HG03280 (cell line): ENCODE results near the gene PCGF3.
"Not testable (repeated sequence)": the region's sequence is repeated elsewhere in the genome, so short reads cannot be mapped to it uniquely, and the experiment has no call there.

Experiments used
- ATAC-seq: cut with Tn5 transposase; IDR thresholded peaks from one replicate; pipeline ENCODE4 v1.9.1; 2021; ENCODE audit warnings: mild to moderate bottlenecking, moderate library complexity; ENCODE audit not compliant: unreplicated experiment

The PCGF3 gene

GRCh38 chr4:667545-667925 lies 38.1 kb upstream of the PCGF3 start:
- ATAC-seq = no peak

DNA sequence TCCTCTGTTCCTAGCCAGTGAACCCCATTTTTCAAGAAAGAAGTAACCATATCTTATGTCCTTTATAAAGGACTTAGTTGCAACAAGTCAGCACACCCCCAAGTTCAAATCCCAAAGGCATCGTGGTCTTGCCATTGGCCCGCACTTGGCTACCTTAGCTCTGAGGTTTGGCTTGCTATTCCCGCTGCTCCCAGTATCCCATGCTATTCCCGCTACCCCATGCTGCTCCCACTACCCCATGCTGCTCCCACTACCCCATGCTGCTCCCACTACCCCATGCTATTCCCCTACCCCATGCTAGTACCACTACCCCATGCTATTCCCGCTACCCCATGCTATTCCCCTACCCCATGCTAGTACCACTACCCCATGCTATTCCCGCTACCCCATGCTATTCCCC lies 37.4 kb upstream of the PCGF3 start:
- not testable (repeated sequence) for ATAC-seq

- not testable (repeated sequence) for ATAC-seq
Observed at GRCh38 chr4:669806-670559, 35.6 kb upstream of the PCGF3 start.

DNA sequence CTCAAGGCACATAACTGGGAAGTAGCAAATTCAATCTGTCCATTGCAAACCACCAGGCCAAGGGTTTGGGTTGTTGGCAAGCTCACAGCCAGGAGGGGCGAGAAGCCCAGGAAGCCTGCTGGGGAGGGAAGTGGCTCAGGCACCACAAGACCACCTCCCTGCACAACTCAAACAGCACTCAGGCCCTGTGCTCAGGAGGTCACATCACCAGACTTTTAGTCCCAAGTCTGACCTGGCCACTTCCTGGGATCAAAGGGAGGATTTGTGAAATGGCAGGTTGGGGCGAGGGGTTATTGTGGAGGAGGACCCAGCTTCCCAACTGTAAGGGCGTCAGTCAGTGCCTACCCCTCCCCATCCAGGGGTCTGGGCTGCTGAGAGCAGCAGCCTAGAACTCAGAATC lies 33.9 kb upstream of the PCGF3 start:
- no peak for ATAC-seq

GRCh38 chr4:673349-674091 lies 32.1 kb upstream of the PCGF3 start:
- ATAC-seq = no peak

- ATAC-seq = peak; percentile 74
Observed at GRCh38 chr4:674172-675035, 31.2 kb upstream of the PCGF3 start, which contains the start of the genes ATP5ME and MYL5. Gene ATP5ME (minus strand): TSS chr4:674276. CDS start chr4:674247, 29 bp downstream. Gene MYL5 (plus strand): TSS chr4:674542. CDS start chr4:678027, 3,485 bp downstream.

GRCh38 chr4:675036-675882 lies 30.4 kb upstream of the PCGF3 start:
- ATAC-seq = peak; percentile 0

GRCh38 chr4:675980-676870 lies 29.4 kb upstream of the PCGF3 start:
- peak; percentile 25 for ATAC-seq

DNA sequence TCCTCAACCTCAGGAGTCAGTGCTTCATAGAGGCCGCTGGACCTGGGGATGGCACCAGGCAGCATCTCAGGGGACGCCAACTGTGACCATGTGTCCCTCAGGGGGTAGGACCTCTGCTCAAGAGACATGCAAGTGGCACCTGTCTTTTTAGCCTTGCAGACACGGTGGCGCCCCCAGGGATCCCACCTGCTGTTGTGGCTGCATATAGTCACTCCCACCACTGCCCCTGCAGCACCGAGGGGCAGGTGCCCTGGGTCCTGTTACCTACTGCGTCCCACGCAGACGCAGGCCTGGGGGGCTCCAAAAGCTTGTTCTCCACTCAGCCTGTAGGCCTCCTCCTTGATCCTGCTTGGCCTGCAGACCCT lies 28.8 kb upstream of the PCGF3 start:
- ATAC-seq = no peak

DNA sequence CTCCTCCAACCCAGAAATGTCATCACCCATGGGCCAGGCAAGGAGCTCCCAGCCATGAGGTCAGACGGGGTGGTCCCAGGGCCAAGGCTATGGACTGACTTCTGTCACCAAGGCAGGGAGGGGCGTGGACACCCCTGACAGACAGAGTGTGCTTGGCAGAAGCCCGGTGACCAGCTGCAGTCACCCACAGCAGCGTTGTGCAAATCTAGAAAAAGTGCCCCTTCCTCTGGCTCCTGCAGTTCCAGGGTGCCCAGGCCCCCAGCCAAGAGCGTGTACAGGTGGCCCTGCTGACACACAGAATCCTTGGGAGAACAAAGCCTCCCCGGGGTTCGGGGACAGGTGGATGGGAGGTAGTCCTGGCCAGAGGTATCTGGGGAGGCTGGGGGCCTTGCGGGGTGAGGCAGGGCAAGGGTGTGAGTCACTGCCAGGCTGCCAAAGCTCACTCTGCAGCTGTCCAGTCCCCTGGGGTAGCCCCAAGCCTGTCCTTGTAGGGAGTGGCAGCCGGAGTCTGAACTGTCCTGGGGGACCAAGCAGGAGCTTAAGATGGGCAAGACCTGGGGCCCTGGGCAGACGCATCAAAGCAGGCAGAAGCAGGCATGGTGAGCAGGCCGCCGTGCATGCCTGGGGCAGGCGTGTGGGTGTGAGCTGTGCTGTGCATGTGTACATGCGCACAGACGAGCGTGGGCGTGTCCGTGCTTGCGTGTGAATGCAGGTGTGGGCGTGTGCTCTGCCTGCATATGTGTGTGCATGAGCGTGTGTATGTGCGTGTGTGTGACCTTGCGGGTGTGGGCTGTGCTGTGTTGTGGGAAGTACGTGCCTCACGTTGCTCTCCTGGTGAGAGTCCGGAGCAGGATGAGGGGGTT lies 28.0 kb upstream of the PCGF3 start:
- no peak for ATAC-seq

GRCh38 chr4:678331-679103 lies 27.1 kb upstream of the PCGF3 start:
- no peak for ATAC-seq

DNA sequence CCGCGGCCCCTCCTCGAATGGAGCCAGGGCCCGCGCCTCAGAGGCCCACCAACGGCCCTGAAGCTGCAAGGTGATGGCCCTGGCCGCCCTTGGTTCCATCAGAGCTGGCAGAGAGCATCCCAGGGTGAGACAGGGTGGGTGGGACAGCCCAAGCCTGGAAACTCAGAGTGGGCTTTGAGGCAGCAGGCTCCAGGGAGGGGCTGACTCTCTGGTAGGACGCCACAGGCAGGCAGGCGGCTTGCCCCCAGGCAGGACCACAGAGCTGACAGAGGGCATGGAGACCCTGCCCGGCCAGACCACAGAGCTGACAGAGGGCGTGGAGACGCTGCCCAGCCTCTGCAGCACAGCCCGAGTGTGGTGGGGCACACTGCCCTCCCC lies 26.5 kb upstream of the PCGF3 start:
- ATAC-seq = no peak

- ATAC-seq = no peak
Observed at GRCh38 chr4:679629-680028, 26.0 kb upstream of the PCGF3 start.

- no peak for ATAC-seq
Observed at GRCh38 chr4:680091-680490, 25.5 kb upstream of the PCGF3 start.

DNA sequence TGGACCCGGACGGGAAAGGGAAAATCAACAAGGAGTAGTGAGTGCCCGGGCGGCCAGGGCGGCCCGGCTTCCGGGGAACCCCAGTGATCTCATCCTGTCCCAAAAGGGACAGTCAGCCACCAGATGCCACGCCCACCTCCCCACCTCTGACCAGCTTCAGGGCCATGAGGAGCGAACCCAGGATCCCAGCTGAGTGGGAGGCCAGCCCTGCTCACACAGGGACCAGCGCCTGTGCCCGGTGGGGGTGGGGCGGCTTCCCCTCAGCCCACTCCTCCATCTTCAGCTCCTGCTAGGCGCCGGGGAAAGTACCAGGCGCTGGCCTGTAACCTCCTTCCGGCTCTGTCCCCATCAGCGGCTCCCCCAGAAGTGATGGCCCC lies 25.1 kb upstream of the PCGF3 start:
- no peak for ATAC-seq

DNA sequence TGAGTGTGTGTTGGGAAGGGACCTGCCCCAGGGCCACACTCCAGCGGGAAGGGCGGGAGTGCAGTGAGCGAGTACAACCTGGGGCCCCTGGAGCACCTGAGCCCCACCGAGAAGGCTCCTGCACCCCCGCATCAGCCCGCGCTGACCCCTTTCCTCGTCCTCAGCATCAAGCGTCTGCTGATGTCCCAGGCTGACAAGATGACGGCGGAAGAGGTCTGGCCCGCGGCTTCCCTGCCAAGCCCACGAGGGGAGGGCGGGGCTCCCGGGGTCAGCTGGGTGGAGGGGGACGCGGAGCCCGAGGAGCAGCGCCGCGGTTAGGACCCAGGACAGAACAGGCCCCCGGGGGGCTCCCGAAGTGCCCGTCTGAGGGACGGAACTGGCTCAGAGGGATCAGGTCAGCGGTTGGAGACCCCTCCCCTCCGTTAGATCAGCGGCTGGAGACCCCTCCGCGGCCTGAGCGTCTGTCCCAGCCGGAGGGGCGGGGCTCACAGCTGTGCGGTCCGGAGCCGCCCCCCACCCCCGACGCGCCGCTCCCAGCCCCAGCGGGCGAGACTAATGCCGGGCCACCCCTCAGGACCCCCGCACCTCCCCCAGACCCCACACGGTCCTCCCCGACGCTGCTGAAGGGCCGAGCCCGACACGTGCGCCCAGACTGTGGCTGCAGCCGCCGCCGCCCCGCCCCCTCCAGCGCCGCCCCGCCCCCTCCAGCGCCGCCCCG lies 24.5 kb upstream of the PCGF3 start:
- no peak for ATAC-seq

DNA sequence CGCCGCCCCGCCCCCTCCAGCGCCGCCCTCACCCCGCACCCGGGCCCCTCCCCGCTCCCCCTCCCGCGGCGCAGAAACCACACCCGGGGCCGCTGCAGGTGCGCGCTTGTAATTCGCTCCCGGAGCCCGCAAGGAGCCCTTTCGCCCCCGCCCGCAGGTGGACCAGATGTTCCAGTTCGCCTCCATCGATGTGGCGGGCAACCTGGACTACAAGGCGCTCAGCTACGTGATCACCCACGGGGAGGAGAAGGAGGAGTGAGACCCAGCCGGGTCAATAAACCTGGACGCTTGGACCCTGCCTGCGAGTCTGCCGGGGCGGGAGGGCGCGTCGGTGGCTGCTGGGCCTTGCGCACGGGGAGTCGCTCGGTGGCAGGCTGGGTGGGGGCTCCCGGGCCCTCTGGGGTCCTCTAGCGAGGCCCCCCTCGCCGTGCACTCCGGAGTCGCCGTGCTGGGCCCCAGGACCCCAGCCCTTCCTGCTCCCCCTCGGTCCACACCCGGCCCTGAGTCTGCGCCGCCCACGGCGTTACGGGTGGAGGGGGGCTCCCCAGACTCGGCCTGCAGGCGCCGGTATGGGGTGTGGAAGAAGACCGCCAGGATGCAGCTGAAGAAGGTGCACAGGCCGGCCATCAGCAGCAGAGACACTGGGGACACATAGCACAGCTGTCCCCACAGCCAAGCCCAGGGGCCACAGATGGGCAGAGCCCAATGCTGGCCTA lies 23.7 kb upstream of the PCGF3 start:
- no peak for ATAC-seq
